Limb (tissue), 2 donors: Measurements from ENCODE around the gene IL2RA.
"Not testable (repeated sequence)": the region's sequence is repeated elsewhere in the genome, so short reads cannot be mapped to it uniquely, and the experiment has no call there.

Experiments
- DNase-seq, 2 donors: peaks; one replicate each; pipeline ENCODE4 v3.0.0-alpha.2; 2016; ENCODE audit errors: extremely low spot score in 2 of 2

IL2RA gene

GRCh38 chr10:6062101-6062771 is at the start of gene IL2RA:
TSS of gene IL2RA (minus strand) at chr10:6062367. CDS start at chr10:6062151, 216 bp downstream.
- DNase-seq = no peak

- no peak for DNase-seq
Measured at GRCh38 chr10:6110136-6110535, 48.0 kb upstream of the IL2RA start.

GRCh38 chr10:6109444-6109775 is 47.2 kb upstream of the IL2RA start:
- DNase-seq = no peak

DNA sequence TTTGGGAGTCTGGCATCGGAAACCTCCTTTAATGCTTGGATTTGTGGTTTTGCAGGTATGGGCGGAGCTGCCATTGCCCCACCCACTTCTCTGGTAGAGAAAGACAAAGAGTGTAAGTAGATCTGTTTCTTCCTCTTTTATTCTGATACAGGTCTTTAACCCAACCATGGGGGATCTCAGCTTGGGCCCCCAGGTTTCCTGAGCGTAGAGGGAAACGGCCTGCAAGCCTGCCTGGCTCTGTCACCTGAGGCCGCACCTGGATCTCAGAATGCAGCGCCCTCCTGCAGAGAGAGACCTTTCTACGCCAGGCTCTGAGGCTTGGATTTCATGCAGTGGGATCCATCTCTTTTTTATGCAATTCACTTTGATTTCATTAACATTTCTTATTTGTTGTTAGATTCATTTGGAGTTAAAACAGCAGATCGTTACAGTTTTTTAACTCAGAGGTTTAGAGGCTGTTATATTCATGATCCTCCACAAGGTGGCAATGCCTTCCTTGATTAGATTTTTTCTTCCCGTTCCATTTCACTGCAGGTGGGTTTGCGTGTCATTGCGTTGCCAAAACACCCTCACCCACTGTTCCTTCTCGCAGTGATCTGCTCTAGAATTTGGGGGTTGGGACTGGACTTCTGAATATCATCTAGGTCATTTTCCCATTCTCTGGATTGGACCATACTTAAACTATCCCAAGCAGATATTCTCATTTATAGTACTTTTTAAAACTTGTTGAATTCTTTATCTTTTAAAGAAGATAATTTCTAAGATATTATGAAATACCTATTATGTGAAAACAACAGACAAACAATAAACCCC is 46.7 kb upstream of the IL2RA start:
- DNase-seq = no peak

GRCh38 chr10:6108072-6108471 is 45.9 kb upstream of the IL2RA start:
- no peak for DNase-seq

GRCh38 chr10:6107616-6108015 is 45.4 kb upstream of the IL2RA start:
- not testable (repeated sequence) for DNase-seq

- DNase-seq = no peak
Measured at GRCh38 chr10:6103591-6103990, 41.4 kb upstream of the IL2RA start.

DNA sequence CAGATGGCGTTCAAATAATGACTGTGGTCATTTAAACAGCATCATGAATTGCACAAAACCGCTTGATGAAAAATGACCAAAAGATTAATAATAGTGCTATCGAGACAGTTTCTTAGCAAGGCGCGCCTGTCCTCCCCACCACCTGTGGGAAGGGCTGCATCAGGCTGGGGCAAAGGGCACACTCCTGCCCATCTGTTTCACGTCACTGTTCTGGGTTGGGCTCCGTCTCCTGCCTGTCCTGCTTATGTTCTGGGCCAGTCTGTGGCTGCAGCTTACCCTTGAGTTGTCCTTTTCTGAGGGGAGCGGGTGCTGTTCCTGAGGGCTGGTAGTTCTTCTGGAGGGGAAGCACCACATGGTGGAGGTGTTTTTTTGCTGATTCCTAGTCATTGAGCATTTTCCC is 40.0 kb upstream of the IL2RA start:
- DNase-seq = no peak

- DNase-seq = no peak
Measured at GRCh38 chr10:6101181-6101580, 39.0 kb upstream of the IL2RA start.

GRCh38 chr10:6100370-6100769 is 38.2 kb upstream of the IL2RA start:
- DNase-seq = no peak

DNA sequence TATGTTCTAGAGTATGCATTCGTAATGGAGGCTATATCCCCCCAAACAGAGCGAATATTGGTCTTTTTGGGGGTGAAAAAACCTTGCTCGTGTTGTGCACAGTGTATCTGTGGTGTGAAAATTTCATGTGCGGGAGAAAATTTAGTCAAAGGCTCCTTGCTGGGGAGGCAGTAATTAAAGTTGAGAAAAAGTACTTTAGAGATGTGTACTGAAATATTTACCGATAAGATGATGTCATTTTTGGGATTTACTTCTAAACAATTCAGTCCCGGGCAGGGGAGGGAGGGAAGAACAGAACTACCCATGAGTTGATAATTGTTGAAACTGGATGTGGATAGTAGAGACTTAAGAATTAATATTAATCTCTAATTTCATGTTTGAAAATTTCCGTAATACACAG is 36.0 kb upstream of the IL2RA start:
- no peak for DNase-seq

- no peak for DNase-seq
Measured at GRCh38 chr10:6097063-6097462, 34.9 kb upstream of the IL2RA start.

GRCh38 chr10:6095810-6096570 is 33.8 kb upstream of the IL2RA start:
- no peak for DNase-seq

GRCh38 chr10:6092731-6093130 is 30.6 kb upstream of the IL2RA start:
- no peak for DNase-seq

DNA sequence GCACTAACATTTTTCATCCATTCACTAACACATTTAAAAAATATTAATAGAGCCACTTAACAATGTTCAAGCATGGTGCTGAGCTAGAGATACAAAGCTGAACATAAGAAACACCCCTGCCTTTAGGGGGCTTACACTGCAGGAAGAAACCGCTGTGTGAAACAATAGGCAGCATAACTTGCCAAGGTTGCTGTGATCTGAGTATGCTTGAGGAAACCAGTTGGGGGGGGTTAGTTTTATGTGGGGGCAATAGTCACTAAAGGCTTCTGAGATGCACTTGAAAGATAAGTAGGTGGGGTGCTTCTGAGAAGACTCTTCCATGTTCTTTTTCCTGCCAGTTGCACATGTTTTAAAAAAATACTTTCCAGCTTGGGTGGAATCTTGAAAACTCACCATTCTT is 29.5 kb upstream of the IL2RA start:
- DNase-seq = no peak

DNA sequence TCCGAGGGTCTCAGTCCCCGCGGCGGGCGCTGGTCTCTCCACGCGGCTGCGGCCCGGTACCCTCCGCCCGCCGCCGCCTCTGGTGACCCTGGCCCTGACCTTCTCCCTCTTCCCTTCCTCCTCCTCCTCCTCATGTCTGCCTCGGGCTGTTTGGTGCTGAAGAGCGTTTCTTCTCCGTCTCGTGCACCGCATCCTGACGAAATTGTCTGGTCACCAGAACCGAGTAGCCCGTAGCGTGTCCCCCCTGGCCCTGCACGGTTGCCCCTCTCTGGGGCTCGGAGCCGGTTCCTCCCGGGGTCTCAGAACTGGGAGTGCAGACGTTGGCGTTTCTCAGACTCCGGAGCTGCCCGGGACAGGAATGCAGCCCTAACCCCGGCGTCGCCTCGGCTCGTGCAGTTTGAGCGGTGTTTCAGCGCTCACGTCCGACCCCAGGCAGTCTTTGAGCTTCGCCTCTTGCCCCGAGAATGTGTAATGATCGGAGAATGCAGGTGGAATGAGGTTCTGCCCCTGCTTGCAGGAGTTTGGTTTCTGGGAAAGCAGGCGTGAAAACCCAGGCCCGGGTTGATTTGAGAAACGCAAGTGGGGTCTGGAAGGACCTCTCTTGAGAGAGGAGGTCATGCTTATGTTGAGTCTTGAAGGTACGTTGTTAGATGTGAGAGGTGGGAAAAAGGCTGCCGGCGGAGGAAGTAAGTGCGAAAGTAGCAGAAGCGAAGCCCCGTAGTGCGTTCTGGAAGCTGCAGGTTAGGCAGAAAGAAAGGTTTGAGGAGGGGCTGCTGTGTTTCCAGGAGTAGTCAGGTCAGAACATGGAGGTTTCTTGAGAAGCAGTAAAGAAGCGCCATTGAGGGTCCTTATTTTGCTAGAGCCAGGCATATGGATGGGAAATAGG is 27.4 kb upstream of the IL2RA start:
- peak in 1 of 2 donors; percentile 57 for DNase-seq

GRCh38 chr10:6088721-6089333 is 26.7 kb upstream of the IL2RA start, which contains the start of gene RBM17:
TSS of gene RBM17 (plus strand) at chr10:6089034. CDS start at chr10:6097066, 8,032 bp downstream.
- DNase-seq = peak; percentile 94 to 99

GRCh38 chr10:6086375-6087233 is 24.4 kb upstream of the IL2RA start:
- peak; percentile 86 for DNase-seq

DNA sequence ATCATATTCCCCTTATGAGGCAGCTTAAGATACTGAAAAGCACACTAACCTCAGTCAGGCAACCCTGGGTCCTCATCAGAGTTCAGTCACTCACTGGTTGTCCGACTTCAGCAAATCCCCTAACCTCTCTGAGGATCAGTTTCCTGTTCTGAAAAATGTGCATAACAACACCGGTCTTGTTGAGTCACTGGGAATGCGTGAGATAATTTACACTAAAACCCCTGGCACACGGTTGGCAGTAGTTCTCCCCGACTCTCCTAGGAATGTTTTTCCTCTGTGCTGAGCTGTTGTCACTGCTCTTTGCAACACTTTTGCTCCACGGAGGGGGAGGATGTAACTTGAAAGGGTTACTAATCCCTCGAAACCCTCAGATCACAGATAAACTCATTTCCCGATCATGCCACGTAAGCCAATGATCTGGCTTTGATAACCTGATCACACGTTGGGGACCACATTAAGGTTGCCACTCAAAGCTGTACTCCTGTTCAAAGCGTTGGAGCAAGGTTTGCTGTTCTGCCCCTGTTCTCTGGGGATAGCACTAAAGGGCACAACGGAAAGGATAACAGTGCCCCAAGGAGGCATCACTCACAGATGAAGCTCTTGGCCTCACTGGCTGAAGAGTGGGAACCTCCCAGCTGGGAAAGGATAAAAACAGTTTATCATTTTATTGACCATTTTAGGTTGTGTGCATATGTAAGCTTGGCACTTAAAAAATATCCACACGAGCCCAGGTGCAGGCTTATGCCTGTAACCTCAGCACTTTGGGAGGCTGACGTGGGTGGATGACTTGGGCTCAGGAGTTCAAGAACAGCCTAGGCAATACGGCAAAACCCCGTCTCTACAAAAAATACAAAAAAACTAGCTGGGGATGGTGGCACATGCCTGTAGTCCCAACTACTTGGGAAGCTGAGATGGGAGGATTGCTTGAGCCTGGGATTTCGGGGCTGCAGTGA is 21.6 kb upstream of the IL2RA start:
- no peak for DNase-seq
